Osteoblast (primary cell): ENCODE measurements around the gene XAGE1B. TPM values are rescaled to one million over a fixed set of nuclear protein-coding genes. Genes with fewer than 3 reads are reported as not detected.
"Not testable (repeated sequence)": the region's sequence is repeated elsewhere in the genome, so short reads cannot be mapped to it uniquely, and the experiment has no call there.

Source experiments
- DNase-seq: peaks from one replicate; pipeline ENCODE4 v3.0.0; 2011; ENCODE audit warnings: low spot score, mixed read lengths; ENCODE audit not compliant: insufficient read length; ENCODE audit errors: missing footprints
- H2AFZ ChIP-seq: 2 replicates; pipeline ENCODE4 v1.6.0; 2011; ENCODE audit warnings: mild to moderate bottlenecking, low read length
- H3K27ac ChIP-seq: 2 replicates; pipeline ENCODE4 v1.5.1; 2011; ENCODE audit warnings: mild to moderate bottlenecking, low read depth, low read length, moderate library complexity
- H3K27me3 ChIP-seq: 2 replicates; pipeline ENCODE4 v1.6.0; 2012; ENCODE audit warnings: mild to moderate bottlenecking, control low read depth, inconsistent platforms, low read length, moderate library complexity; ENCODE audit not compliant: insufficient read depth
- H3K36me3 ChIP-seq: 2 replicates; pipeline ENCODE4 v1.5.1; 2011; ENCODE audit warnings: mild to moderate bottlenecking, low read length, control low read depth, moderate library complexity; ENCODE audit not compliant: insufficient read depth
- H3K4me1 ChIP-seq: 2 replicates; pipeline ENCODE4 v1.5.1; 2011; ENCODE audit warnings: mild to moderate bottlenecking, low read length, control low read depth, moderate library complexity; ENCODE audit not compliant: insufficient read depth
- H3K4me2 ChIP-seq: 2 replicates; pipeline ENCODE4 v1.6.0; 2011; ENCODE audit warnings: mild to moderate bottlenecking, low read length; ENCODE audit not compliant: insufficient read depth
- H3K4me3 ChIP-seq: fragments of 200-600 bp; sonication (generic); 3 replicates; pipeline ENCODE4 v1.5.1; 2012; ENCODE audit warnings: mild to moderate bottlenecking, low read length, inconsistent platforms; ENCODE audit not compliant: insufficient read depth
- H3K79me2 ChIP-seq: 2 replicates; pipeline ENCODE4 v1.6.0; 2012; ENCODE audit warnings: mild to moderate bottlenecking, low read length, control low read depth, inconsistent platforms; ENCODE audit not compliant: insufficient read depth
- H3K9me3 ChIP-seq: 2 replicates; pipeline ENCODE4 v1.5.1; 2011; ENCODE audit warnings: low read depth, low read length, control low read depth
- H4K20me1 ChIP-seq: 2 replicates; pipeline ENCODE4 v1.6.0; 2012; ENCODE audit warnings: mild to moderate bottlenecking, low read length, control low read depth; ENCODE audit not compliant: insufficient read depth
- CTCF ChIP-seq: IDR thresholded peaks from 2 replicates; pipeline ENCODE4 v1.5.1; 2011; ENCODE audit warnings: mild to moderate bottlenecking, low read depth, low read length, moderate library complexity; ENCODE audit errors: extremely low read depth
- total RNA-seq: library from RNA; depleted of rRNA; stranded (reverse); fragments of >200 nt; gene quantifications from 2 replicates; pipeline ENCODE4 v1.2.3, GENCODE V29; 2012

The XAGE1B gene
- not detected in 2 replicates for total RNA-seq

GRCh38 chrX:52516987-52517325, at the start of gene XAGE1B:
TSS of gene XAGE1B (minus strand) at chrX:52517063. CDS start at chrX:52515527, 1,536 bp downstream.
- not testable (repeated sequence) for H3K27ac ChIP-seq, H3K27me3 ChIP-seq, H3K79me2 ChIP-seq, H3K9me3 ChIP-seq, H3K4me3 ChIP-seq, DNase-seq, H3K4me2 ChIP-seq, H3K4me1 ChIP-seq, H4K20me1 ChIP-seq, H3K36me3 ChIP-seq, H2AFZ ChIP-seq

- H3K27ac ChIP-seq, result no peak overlapping the region
- H3K9me3 ChIP-seq, result no peaks in the 10 kb centered on the region
- H4K20me1 ChIP-seq, result no peaks in the 10 kb centered on the region
- no peaks in the 10 kb centered on the region for H3K36me3 ChIP-seq
- no peaks in the 10 kb centered on the region for H3K79me2 ChIP-seq
- H3K4me3 ChIP-seq, result no peak overlapping the region
- TF ChIP-seq CTCF, result no peak
- no peak overlapping the region for H2AFZ ChIP-seq
- peaks cover 12% of the 10 kb centered on the region for H3K27me3 ChIP-seq
- H3K4me2 ChIP-seq, result no peak overlapping the region
- DNase-seq, result no peak
- no peaks in the 10 kb centered on the region for H3K4me1 ChIP-seq
These were observed 46.2 kb upstream of the XAGE1B start for GRCh38 chrX:52563105-52563504.

GRCh38 chrX:52558140-52558539, 41.3 kb upstream of the XAGE1B start:
- no peaks in the 10 kb centered on the region for H3K79me2 ChIP-seq
- H3K4me2 ChIP-seq, result no peak overlapping the region
- no peak overlapping the region for H3K4me3 ChIP-seq
- H3K27ac ChIP-seq, result no peak overlapping the region
- no peak overlapping the region for H2AFZ ChIP-seq
- H4K20me1 ChIP-seq, result no peaks in the 10 kb centered on the region
- H3K27me3 ChIP-seq, result peaks cover 17% of the 10 kb centered on the region
- no peaks in the 10 kb centered on the region for H3K9me3 ChIP-seq
- no peaks in the 10 kb centered on the region for H3K36me3 ChIP-seq
- no peaks in the 10 kb centered on the region for H3K4me1 ChIP-seq
- no peak for DNase-seq
- TF ChIP-seq CTCF, result no peak

- TF ChIP-seq CTCF, result no peak
These were observed 39.9 kb upstream of the XAGE1B start for GRCh38 chrX:52556741-52557140.

More at GRCh38 chrX:52556741-52557140, 39.9 kb upstream of the XAGE1B start:
- no peaks in the 10 kb centered on the region for H3K4me1 ChIP-seq
- H3K4me3 ChIP-seq, result no peak overlapping the region
- H3K9me3 ChIP-seq, result no peaks in the 10 kb centered on the region
- no peaks in the 10 kb centered on the region for H4K20me1 ChIP-seq
- H3K4me2 ChIP-seq, result no peak overlapping the region
- no peak overlapping the region for H3K27ac ChIP-seq
- H3K79me2 ChIP-seq, result no peaks in the 10 kb centered on the region
- no peak for DNase-seq
- peaks cover 13% of the 10 kb centered on the region for H3K27me3 ChIP-seq
- no peak overlapping the region for H2AFZ ChIP-seq
- no peaks in the 10 kb centered on the region for H3K36me3 ChIP-seq
